A549 (cell line): ENCODE data around the gene LRRC61.

Experiments used
- BHLHE40 ChIP-seq: IDR thresholded peaks from 2 replicates; pipeline ENCODE4 v1.6.1; 2012; ENCODE audit warnings: low read depth, low read length, inconsistent platforms
- CEBPB ChIP-seq, 2 experiments: fragments of >200 bp in 1 of 2; sonication (Bioruptor Twin) in 1 of 2; formaldehyde crosslinking in 1 of 2; IDR thresholded peaks; 2 replicates each; pipeline ENCODE4 v1.6.1; 2012 to 2016
- EP300 ChIP-seq, 2 experiments: fragments of >200 bp; sonication (Bioruptor Twin); formaldehyde crosslinking; IDR thresholded peaks; 2 replicates in 1 of 2; 3 replicates in 1 of 2; pipeline ENCODE4 v1.6.1; 2016 to 2017
- ESRRA ChIP-seq: fragments of 150-350 bp; IDR thresholded peaks from 2 replicates; pipeline ENCODE4 v1.6.1; 2014; ENCODE audit warnings: mild to moderate bottlenecking, low read length, borderline replicate concordance
- HDAC2 ChIP-seq: fragments of 200-600 bp; sonication (generic); IDR thresholded peaks from 2 replicates; pipeline ENCODE4 v1.6.1; 2016
- JUNB ChIP-seq: fragments of >200 bp; sonication (Bioruptor Twin); formaldehyde crosslinking; IDR thresholded peaks from 2 replicates; pipeline ENCODE4 v1.6.1; 2016
- POLR2A ChIP-seq: IDR thresholded peaks from 2 replicates; pipeline ENCODE4 v1.6.1; 2012; ENCODE audit warnings: mild to moderate bottlenecking, low read length
- TP53 ChIP-seq: fragments of 250-450 bp; sonication (Bioruptor Pico); IDR thresholded peaks from 2 replicates; pipeline ENCODE4 v1.5.0; 2021; ENCODE audit warnings: mild to moderate bottlenecking, moderate library complexity
- ZSCAN20 ChIP-seq: fragments of 250-450 bp; sonication (Bioruptor Pico); IDR thresholded peaks from 2 replicates; pipeline ENCODE4 v1.8.0; 2022; ENCODE audit warnings: mild to moderate bottlenecking, moderate library complexity
- TF ChIP-seq, protein P1 (sequence below): fragments of >200 bp; sonication (Bioruptor Twin); formaldehyde crosslinking; IDR thresholded peaks from 3 replicates; pipeline ENCODE4 v1.5.1; 2016
- TF ChIP-seq, protein P2 (sequence below): fragments of 450-650 bp; IDR thresholded peaks from 2 replicates; pipeline ENCODE4 v1.6.1; 2014; ENCODE audit warnings: antibody characterized with exemption
- TF ChIP-seq, protein P3 (sequence below): IDR thresholded peaks from 2 replicates; pipeline ENCODE4 v1.6.1; 2012
- TF ChIP-seq, protein P4 (sequence below): fragments of 150-350 bp; IDR thresholded peaks from 2 replicates; pipeline ENCODE4 v1.6.1; 2014; ENCODE audit warnings: low read depth, mild to moderate bottlenecking, low read length

DNA sequence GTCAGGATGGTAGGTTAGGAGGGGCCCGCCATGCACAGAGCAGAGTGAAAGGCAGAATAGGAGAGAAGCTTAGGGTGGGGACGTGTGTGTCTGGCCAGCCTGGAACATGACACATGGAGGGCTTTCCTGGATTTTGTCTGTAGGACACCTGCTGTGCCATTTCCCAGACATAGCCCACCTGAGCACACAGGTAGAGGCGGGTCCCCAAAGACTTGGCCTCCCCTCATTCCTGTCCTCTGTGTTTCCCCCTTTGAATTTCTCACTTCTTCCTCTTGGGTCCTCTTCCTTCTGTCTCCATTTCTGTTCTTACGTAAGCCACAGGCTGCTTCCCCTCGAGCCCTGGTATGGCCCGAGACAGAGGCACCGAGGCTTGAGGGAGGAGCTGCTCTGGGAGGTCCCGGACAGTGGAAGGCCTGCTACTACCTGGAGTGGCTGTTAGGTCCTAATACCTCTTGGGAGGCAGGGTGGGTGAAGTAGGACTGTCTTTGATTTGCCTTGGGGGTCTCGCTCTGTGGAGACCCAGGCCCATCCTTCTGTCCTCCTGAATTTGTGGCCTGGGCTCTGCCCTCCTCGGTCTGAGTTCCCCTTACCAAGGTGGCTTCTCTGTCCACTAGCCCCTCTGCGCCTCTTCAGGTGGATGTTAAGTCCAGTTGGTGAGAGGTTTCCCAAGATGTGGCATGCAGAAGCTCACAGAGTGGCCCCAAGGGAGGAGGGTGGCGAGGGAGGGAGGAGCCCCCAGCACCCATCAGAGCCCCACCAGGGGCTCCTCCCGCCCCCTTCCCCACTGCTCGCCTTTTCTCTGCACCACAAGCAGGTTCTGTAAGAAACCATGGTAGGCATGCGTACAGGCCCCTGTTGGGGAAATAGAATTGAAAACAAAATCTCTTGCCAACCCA is 61.5 kb downstream of the LRRC61 start:
- TF ChIP-seq TP53 (CRISPR knock-in tag): no peak
- no peak for TF ChIP-seq BHLHE40
- TF ChIP-seq, protein P1, sequence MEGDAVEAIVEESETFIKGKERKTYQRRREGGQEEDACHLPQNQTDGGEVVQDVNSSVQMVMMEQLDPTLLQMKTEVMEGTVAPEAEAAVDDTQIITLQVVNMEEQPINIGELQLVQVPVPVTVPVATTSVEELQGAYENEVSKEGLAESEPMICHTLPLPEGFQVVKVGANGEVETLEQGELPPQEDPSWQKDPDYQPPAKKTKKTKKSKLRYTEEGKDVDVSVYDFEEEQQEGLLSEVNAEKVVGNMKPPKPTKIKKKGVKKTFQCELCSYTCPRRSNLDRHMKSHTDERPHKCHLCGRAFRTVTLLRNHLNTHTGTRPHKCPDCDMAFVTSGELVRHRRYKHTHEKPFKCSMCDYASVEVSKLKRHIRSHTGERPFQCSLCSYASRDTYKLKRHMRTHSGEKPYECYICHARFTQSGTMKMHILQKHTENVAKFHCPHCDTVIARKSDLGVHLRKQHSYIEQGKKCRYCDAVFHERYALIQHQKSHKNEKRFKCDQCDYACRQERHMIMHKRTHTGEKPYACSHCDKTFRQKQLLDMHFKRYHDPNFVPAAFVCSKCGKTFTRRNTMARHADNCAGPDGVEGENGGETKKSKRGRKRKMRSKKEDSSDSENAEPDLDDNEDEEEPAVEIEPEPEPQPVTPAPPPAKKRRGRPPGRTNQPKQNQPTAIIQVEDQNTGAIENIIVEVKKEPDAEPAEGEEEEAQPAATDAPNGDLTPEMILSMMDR: no peak
- TF ChIP-seq HDAC2: no peak
- no peak for TF ChIP-seq ZSCAN20 (CRISPR knock-in tag)
- TF ChIP-seq JUNB: no peak
- TF ChIP-seq POLR2A: no peak
- TF ChIP-seq, protein P2, sequence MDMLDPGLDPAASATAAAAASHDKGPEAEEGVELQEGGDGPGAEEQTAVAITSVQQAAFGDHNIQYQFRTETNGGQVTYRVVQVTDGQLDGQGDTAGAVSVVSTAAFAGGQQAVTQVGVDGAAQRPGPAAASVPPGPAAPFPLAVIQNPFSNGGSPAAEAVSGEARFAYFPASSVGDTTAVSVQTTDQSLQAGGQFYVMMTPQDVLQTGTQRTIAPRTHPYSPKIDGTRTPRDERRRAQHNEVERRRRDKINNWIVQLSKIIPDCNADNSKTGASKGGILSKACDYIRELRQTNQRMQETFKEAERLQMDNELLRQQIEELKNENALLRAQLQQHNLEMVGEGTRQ: no peak
- TF ChIP-seq, protein P3, sequence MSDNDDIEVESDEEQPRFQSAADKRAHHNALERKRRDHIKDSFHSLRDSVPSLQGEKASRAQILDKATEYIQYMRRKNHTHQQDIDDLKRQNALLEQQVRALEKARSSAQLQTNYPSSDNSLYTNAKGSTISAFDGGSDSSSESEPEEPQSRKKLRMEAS: no peak
- TF ChIP-seq EP300 (IDR thresholded peaks at IDR 0.05): no peak
- no peak for TF ChIP-seq ESRRA
- no peak for TF ChIP-seq CEBPB (IDR thresholded peaks at IDR 0.05)
- TF ChIP-seq, protein P4, sequence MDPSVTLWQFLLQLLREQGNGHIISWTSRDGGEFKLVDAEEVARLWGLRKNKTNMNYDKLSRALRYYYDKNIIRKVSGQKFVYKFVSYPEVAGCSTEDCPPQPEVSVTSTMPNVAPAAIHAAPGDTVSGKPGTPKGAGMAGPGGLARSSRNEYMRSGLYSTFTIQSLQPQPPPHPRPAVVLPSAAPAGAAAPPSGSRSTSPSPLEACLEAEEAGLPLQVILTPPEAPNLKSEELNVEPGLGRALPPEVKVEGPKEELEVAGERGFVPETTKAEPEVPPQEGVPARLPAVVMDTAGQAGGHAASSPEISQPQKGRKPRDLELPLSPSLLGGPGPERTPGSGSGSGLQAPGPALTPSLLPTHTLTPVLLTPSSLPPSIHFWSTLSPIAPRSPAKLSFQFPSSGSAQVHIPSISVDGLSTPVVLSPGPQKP: no peak
